ENCODE measurements around the gene AP2S1. TPM values are rescaled to one million over a fixed set of nuclear protein-coding genes. Genes with fewer than 3 reads are reported as not detected.
"Not testable (repeated sequence)": the region's sequence is repeated elsewhere in the genome, so short reads cannot be mapped to it uniquely, and the experiment has no call there.

The AP2S1 gene
- total RNA-seq, 1 donor: 53.1 TPM

DNA sequence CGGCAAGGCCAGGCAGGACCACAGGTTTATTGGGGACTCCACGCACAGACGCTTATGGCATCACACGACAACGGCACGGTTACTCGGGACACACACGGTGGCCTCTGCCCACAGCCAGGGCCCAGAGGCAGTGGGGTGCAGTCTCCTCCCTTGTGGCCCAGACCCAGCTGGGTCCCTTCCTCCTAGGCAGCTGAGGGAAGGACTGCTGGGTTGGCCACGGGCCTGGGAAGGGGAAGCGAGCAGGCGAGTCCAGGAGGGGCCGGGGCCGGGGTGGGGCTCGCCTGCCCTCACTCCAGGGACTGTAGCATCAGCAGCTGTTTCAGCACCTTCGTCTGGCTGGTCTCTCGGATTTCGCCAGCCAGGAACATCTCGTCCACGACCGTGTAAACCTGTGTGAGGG, 12.5 kb downstream of the AP2S1 start:
- H3K4me1 ChIP-seq (ENCODE audit: insufficient read depth, low read length): no peaks in the 10 kb centered on the region
- no peaks in the 10 kb centered on the region for H3K27me3 ChIP-seq (ENCODE audit: insufficient read depth, low read length)
- H3K4me3 ChIP-seq (ENCODE audit: low read length): no peak overlapping the region
- H3K9me3 ChIP-seq (ENCODE audit: low read depth, low read length): no peaks in the 10 kb centered on the region

DNA sequence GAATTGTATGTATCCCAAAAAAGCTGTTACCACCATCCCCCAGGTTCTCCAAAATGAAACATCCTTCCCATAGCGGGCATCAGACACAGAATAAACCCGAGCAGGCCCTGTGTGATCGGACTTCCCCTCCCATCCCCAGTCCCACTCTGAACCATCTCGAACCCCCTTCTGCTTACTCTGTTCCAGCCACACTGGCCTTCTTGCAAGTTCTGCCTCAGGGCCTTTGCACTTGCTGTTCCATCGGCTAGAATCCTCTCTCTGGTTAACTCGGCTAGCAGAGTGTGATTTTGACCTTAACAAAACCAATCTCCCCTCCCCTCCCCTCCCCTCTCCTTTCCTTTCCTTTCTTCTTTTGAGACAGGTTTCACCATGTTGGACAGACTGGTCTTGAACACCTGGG, 15.7 kb downstream of the AP2S1 start:
- H3K4me3 ChIP-seq (ENCODE audit: low read length): no peak overlapping the region
- no peaks in the 10 kb centered on the region for H3K9me3 ChIP-seq (ENCODE audit: low read depth, low read length)
- H3K27me3 ChIP-seq (ENCODE audit: insufficient read depth, low read length): no peaks in the 10 kb centered on the region
- no peaks in the 10 kb centered on the region for H3K4me1 ChIP-seq (ENCODE audit: insufficient read depth, low read length)

- no peaks in the 10 kb centered on the region for H3K27me3 ChIP-seq (ENCODE audit: insufficient read depth, low read length)
- H3K4me3 ChIP-seq (ENCODE audit: low read length): no peak overlapping the region
- H3K4me1 ChIP-seq (ENCODE audit: insufficient read depth, low read length): no peaks in the 10 kb centered on the region
- H3K9me3 ChIP-seq (ENCODE audit: low read depth, low read length): no peaks in the 10 kb centered on the region
Measured at GRCh38 chr19:46834121-46834520, 16.5 kb downstream of the AP2S1 start.

DNA sequence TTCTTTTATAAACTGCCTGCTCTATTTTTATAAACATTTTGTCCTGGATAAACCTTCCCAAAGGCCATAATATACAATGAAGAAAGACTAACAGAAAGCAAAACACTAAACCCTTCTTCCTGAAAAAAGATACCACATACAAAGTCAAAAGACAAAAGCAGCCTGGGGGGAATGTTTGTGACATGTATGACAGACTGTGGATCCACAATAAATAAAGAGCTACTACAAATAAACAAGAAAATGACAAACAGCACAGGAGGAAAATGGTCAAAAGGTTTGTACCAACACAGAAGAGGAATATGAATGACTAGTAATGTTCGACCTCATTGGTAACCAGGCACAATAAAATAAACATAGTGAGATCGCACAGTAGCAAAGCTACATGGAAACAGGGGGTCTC, 19.8 kb downstream of the AP2S1 start:
- no peaks in the 10 kb centered on the region for H3K27me3 ChIP-seq (ENCODE audit: insufficient read depth, low read length)
- peaks cover 2% of the 10 kb centered on the region for H3K4me1 ChIP-seq (ENCODE audit: insufficient read depth, low read length)
- no peak overlapping the region for H3K4me3 ChIP-seq (ENCODE audit: low read length)
- H3K9me3 ChIP-seq (ENCODE audit: low read depth, low read length): no peaks in the 10 kb centered on the region

- Histone ChIP-seq H3K4me3 (ENCODE audit: low read length) (no peak overlapping the region), H3K4me1 (ENCODE audit: insufficient read depth, low read length) (peaks cover 23% of the 10 kb centered on the region), H3K9me3 (ENCODE audit: low read depth, low read length) (no peaks in the 10 kb centered on the region), H3K27me3 (ENCODE audit: insufficient read depth, low read length) (no peaks in the 10 kb centered on the region)
Measured at GRCh38 chr19:46828484-46828883, 22.2 kb downstream of the AP2S1 start.

DNA sequence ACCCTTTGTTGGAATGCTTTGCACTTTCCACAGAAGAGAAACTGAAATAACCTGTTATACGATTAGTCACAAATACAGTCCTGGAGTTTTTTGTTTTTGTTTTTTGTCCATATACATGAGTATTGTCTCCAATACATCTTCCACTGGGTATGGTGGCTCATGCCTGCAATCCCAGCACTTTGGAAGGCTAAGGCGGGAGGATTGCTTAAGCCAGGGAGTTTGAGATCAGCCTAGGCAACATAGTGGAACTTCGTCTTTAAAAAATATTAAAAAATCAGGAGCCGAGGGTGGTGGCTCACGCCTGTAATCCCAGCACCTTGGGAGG, 25.0 kb downstream of the AP2S1 start:
- Histone ChIP-seq H3K4me1 (ENCODE audit: insufficient read depth, low read length) (peaks cover 49% of the 10 kb centered on the region), H3K27me3 (ENCODE audit: insufficient read depth, low read length) (no peaks in the 10 kb centered on the region), H3K4me3 (ENCODE audit: low read length) (no peak overlapping the region), H3K9me3 (ENCODE audit: low read depth, low read length) (no peaks in the 10 kb centered on the region)

DNA sequence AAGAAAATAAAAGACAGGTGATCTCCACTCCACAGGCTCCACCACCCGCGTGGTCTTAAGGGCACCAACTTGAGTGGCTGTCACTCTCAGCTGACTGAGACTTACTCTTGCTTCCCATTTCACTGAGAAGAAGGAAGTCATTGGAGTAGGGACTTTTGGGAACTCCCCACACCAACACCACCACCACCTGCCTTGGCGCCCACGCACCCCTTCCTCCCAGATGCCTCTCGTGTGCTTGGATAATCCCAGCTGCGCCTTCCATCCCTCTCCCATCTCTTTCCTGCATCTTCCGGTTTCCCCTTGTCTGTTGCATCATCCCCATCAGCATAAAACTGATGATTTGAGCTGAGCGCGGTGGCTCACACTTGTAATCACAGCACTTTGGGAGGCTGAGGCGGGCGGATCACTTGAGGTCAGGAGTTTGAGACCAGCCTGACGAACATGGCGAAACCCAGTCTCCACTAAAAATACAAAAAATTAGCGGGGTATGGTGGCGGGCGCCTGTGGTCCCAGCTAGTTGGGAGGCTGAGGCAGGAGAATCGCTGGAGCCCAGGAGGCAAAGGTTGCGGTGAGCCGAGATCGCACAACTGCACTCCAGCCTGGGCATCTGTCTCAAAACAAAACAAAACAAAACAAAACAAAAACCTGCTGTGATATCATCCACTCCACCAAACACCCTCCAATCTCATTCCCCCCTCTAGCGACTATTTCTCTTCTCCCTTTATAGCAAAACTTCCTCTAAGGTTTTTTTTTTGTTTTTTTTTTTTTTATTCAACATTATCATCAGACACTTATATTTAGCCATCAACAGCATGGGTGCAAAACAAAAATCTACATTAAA, 25.5 kb downstream of the AP2S1 start:
- no peaks in the 10 kb centered on the region for H3K27me3 ChIP-seq (ENCODE audit: insufficient read depth, low read length)
- H3K4me1 ChIP-seq (ENCODE audit: insufficient read depth, low read length): peaks cover 55% of the 10 kb centered on the region
- H3K4me3 ChIP-seq (ENCODE audit: low read length): no peak overlapping the region
- H3K9me3 ChIP-seq (ENCODE audit: low read depth, low read length): no peaks in the 10 kb centered on the region

- H3K4me3 ChIP-seq (ENCODE audit: low read length): no peak overlapping the region
- no peaks in the 10 kb centered on the region for H3K9me3 ChIP-seq (ENCODE audit: low read depth, low read length)
- H3K4me1 ChIP-seq (ENCODE audit: insufficient read depth, low read length): peaks cover 59% of the 10 kb centered on the region
- no peaks in the 10 kb centered on the region for H3K27me3 ChIP-seq (ENCODE audit: insufficient read depth, low read length)
Measured at GRCh38 chr19:46823049-46823448, 27.6 kb downstream of the AP2S1 start.

- H3K4me1 ChIP-seq (ENCODE audit: insufficient read depth, low read length): peaks cover 59% of the 10 kb centered on the region
Measured at GRCh38 chr19:46822410-46822787, 28.2 kb downstream of the AP2S1 start.

GRCh38 chr19:46821512-46822409, 28.9 kb downstream of the AP2S1 start:
- H3K4me3 ChIP-seq (ENCODE audit: low read length): no peak overlapping the region
- H3K27me3 ChIP-seq (ENCODE audit: insufficient read depth, low read length): no peaks in the 10 kb centered on the region
- H3K4me1 ChIP-seq (ENCODE audit: insufficient read depth, low read length): peaks cover 59% of the 10 kb centered on the region
- H3K9me3 ChIP-seq (ENCODE audit: low read depth, low read length): no peaks in the 10 kb centered on the region

More at GRCh38 chr19:46822410-46822787, 28.2 kb downstream of the AP2S1 start:
- not testable (repeated sequence) for H3K9me3 ChIP-seq (ENCODE audit: low read depth, low read length); H3K27me3 ChIP-seq (ENCODE audit: insufficient read depth, low read length); H3K4me3 ChIP-seq (ENCODE audit: low read length)

- H3K9me3 ChIP-seq (ENCODE audit: low read depth, low read length): no peaks in the 10 kb centered on the region
- H3K27me3 ChIP-seq (ENCODE audit: insufficient read depth, low read length): no peaks in the 10 kb centered on the region
- H3K4me3 ChIP-seq (ENCODE audit: low read length): no peak overlapping the region
- peaks cover 39% of the 10 kb centered on the region for H3K4me1 ChIP-seq (ENCODE audit: insufficient read depth, low read length)
Measured at GRCh38 chr19:46818812-46819211, 31.8 kb downstream of the AP2S1 start.

GRCh38 chr19:46815833-46816627, 34.6 kb downstream of the AP2S1 start:
- H3K4me3 ChIP-seq (ENCODE audit: low read length): no peak overlapping the region
- peaks cover 13% of the 10 kb centered on the region for H3K4me1 ChIP-seq (ENCODE audit: insufficient read depth, low read length)
- no peaks in the 10 kb centered on the region for H3K27me3 ChIP-seq (ENCODE audit: insufficient read depth, low read length)
- H3K9me3 ChIP-seq (ENCODE audit: low read depth, low read length): no peaks in the 10 kb centered on the region

- Histone ChIP-seq H3K9me3 (ENCODE audit: low read depth, low read length) (no peaks in the 10 kb centered on the region), H3K27me3 (ENCODE audit: insufficient read depth, low read length) (no peaks in the 10 kb centered on the region), H3K4me3 (ENCODE audit: low read length) (no peak overlapping the region), H3K4me1 (ENCODE audit: insufficient read depth, low read length) (no peaks in the 10 kb centered on the region)
Measured at GRCh38 chr19:46813839-46814358, 36.7 kb downstream of the AP2S1 start.

DNA sequence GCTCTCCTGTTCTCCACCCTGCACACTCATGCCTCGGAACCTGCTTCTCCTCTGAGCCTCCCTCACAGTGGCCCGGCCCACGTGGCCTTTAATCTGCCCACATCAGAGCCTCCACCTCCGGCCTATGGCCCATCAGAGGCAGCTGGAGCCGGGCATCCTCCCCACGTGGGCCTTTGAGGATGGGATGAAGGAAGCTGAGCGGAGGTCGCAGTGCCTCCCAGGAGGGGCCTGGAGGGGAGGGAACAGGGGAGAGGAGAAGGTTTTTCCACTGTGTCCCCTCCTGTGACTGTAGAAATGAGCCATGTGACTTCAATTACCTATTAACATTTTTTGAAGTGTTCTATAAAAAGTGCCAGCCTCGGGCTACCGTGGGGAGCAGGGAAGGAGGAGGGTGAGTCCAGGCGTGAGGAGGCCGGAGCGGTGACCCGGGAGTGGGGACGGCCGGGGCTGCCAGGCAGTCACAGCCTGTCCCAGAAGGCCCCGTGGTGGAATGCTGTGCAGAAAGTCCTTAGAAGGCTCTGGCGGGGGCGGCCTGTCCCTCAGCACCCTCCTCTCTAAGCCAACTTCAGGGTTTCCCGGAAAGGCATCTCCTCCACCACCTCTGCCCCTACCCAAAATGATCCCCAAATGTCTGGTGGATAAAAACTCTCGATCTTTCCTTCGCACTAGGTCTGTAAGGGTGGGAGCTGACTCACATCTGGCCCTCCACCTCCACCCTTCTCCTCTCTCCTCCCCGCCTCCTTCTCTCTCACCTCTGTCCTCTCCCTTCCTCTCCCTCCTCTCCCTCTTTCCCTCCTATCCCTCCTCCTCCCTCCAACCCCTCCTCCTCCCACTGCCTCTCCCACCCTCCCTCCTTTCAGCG, 37.4 kb downstream of the AP2S1 start:
- Histone ChIP-seq H3K4me1 (ENCODE audit: insufficient read depth, low read length) (no peaks in the 10 kb centered on the region), H3K4me3 (ENCODE audit: low read length) (no peak overlapping the region), H3K9me3 (ENCODE audit: low read depth, low read length) (no peaks in the 10 kb centered on the region), H3K27me3 (ENCODE audit: insufficient read depth, low read length) (no peaks in the 10 kb centered on the region)
